GF-D8 (cell line): Measurements from ENCODE around the gene COL25A1.

Source experiments
- DNase-seq: peaks from one replicate; lab custom pipeline; 2025; lab: John Stamatoyannopoulos, UW

Gene COL25A1

DNA sequence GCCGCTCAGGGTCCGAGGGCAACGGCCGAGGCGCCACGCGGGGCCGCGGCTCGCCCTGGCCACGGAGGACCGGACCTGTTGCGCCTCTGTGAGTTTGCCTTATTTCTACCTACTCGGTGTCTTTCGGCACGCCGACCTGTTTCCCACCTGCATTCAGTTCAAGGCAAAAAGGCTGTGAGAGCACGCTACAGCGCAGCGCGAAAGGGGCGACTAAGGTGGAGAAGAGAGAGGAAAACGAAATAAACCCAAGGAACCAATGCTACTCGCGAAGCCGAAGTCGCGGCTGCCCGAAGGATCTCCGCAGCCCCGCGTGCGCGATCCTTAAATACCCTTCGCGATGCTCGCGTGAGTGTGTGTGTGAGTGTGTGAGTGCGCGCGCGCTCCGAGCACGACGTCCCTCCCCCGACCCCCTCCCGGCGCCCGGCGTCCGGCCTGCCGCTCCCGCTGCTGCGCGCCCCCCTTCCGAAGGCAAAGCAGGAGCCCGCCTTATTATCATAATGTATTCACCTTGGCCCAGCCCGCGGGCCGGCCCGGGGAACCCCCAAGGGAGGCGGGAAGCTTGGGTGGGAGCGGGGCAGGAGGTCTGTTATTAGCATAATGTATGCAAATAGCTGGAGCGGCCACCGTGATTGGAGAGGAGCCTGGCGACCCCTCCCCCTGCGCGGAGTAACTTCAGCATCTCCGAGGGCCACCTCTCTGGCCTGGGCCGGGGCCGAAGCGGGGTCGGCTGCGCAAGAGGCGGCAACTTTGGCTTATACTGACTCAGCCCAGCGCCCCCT, at the start of gene COL25A1:
Gene COL25A1, minus strand, starts transcription at position 298 of the 779 bp plus-strand sequence.
- DNase-seq = no peak

DNA sequence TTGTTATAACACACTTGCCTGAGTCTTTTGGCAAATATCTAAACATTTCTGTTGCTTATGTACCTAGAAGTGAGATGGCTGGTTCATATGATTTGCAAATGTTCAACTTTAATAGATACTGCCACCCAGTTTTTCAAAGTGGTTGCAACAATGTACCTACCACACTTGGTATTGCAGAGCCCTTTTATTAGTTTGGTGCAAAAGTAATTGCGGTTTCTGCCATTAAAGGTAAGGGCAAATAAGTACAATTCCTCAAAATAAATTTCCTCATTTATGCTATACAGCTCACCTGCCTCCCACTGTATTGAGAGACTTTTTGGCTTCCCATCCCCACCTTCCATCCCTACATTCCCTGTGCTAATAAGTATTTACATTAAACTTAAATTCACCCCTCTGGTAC, 47.7 kb upstream of the COL25A1 start:
- no peak for DNase-seq

DNA sequence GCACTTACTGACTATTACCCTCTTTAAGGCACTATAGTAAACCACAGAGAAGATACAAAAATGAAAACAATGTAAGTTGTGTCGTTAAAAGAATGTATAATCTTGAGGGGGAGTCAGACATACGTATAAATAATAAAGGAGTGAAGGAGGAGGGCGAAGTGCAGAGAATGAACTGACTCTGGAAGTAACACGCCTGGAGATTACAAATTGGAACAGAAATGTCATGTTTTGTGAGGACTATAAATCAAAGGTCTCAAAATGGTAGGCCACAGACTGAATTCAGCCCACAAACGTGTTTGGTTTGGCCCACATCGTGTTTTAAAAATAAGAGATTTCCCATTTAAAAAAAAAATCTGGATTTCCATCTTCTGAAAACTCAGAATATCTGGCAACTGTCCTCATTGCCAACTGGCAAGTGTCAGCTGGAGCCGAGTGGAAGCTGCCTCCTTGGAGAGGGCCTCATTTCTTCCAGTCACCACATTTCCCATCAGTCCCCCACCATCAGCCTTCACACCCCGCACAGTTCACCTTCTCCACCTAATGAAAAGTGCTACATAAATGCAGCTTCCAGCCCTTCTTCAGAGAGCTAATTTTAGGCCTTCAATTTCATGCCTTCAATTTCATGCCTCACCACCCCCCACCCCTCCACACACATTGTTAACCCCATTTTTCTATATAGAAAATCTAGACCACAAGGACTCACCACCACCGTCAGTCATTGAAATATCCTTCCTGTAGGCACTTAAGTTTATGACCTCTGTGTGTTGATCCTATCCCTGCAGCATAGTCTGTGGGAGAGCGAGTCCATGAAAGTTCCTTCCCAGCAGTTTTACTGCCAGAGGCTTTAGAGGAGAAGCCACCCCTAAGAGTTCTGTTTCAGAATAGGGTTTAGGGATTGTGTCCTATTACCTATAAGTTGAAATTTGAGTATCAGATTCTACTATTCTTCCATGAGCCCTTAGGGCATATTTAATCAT, 32.0 kb upstream of the COL25A1 start:
- no peak for DNase-seq

DNA sequence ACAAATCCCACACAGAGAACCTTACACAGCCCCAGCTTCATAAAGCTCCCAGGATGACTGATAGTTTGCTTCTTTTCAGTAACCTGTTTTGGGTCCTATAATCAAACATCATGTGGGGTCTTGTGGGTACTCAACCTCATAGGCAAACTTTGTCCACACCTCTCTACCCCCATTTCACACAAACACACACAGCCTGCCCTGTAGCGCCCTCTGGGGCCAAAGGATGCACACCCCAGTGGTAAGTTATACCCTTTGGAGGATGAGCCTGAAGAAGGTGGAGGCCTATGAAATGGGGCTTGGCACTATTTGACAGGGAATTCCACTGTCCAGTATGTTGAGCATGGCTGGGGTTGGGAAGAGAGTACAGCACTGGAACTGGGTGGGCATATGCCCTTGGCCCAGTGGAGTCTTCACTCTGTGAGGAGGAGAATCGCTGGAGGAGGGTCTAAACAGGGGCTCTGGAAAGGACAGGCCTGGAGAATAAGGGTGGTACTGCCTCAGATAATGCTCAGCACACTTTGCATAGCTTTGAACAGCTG, 30.5 kb upstream of the COL25A1 start:
- no peak for DNase-seq

DNA sequence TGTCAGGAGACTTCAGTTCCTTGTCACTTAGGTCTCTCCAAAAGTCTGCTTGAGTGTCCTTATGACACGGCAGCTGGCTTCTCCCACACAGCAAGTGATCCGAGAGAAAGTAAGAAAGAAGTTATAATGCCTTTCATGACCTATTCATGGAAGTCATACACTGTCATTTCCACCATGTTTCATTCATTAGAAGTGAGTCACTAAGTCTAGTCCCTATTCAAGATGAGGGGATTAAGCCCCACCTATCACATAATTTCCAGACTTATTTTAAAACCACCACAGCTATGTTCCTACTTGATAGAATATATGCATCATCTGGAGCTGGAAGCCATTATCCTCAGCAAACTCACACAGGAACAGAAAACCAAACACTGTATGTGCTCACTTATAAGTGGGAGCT, 25.2 kb upstream of the COL25A1 start:
- DNase-seq = no peak

DNA sequence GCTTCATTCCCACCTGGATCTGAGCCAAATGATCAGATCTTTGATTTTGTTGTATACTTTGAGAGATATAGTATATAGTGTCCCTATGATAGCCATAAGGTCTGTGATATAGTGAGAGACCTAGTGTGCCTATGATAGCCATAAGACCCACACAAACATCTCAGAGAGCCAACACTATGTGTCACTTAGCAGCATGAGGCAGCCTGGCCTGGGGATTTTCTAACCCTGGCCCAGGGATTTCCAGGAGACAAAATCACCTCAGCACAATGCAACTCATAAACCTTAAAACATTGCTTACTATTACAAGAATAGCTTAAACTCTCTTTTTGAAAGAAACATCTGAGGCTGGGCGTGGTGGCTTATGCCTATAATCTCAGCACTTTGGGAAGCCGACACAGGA, 23.2 kb upstream of the COL25A1 start:
- DNase-seq = no peak

DNA sequence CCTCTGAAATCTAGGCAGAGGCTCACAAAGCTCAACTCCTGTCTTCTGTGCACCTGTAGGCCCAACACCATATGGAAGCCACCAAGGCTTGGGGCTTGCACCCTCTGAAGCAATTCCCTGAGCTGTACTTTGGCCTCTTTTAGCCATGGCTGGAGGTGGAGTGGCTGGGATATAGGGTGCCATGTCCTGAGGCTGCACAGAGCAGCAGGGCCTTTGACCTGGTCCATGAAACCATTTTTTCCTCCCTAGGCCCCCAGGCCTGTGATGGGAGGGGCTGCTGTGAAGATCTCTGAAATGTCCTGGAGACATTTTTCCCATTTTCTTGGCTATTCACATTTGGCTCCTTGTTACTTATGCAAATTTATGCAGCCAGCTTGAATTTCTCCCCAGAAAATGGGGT, 20.9 kb upstream of the COL25A1 start:
- no peak for DNase-seq

DNA sequence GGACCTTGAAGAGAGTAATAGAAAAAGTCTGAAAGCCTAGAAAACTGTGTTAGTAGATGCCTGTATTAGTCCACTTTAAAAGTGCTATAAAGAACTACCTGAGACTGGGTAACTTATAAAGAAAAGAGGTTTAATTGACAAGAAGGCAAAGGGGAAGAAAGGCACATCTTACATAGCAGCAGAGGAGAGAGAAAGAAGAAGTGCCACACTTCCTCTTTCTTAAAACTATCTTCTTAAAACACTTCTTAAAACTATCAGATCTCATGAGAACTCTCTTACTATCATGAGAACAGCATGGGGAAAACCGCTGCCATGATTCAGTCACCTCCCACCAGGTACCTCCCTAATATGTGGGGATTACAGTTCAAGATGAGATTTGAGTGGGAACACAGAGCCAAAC, 18.8 kb upstream of the COL25A1 start:
- peak; percentile 5 for DNase-seq

DNA sequence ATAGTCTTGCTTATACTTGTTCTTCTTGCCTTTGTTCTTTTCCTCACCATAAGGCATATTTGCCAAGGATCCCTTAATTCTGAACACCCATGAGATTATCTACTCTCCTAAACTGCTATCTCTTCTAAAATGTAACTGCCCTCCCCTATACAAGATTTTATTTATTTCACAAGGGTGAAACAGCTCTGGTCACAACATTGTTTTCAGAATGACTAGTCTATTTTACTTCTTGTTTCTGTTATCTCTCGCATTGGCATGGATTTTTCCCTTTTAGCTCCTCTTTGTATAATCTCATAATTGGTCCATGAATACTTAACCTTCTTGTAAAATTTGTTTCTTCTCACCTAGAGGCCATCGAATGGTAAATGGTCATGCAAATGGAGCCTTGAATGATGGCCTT, 17.2 kb upstream of the COL25A1 start:
- no peak for DNase-seq

DNA sequence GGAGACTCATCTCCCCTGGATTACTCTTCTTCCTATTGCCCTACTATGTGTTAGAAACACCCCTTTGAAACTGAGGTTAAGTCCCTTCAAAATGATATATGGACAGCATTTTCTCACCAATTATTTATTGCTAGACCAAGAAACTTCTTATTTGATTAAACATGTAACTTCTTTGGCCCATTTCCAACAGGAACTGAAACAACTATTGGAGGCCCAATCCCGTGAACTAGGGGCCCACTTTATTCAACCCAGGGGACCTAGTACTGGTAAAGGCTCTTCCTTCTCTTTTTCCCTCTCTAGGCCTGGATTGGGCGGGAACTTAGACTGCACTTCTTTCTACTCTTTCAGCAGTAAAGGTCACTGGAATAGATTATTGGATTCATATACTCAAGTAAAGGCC, 16.7 kb upstream of the COL25A1 start:
- no peak for DNase-seq

DNA sequence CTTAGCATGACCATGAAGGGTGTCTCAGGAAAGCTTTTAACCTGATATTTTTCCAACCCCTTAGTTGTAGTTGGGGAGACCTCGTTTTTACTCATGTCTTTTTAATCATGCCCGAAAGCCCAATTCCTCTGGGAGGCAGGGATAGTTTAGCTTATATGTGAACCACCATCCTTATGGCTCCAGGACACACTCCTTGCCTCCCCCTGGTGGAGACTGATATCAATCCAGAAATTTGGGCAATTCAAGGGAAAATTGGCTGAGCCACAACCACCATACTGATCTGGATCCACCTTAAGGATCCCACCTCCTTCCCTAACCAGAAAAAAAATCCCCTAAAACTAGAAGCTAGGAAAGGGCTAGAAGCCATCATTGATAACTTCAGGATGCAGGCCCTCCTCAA, 13.4 kb upstream of the COL25A1 start:
- no peak for DNase-seq

DNA sequence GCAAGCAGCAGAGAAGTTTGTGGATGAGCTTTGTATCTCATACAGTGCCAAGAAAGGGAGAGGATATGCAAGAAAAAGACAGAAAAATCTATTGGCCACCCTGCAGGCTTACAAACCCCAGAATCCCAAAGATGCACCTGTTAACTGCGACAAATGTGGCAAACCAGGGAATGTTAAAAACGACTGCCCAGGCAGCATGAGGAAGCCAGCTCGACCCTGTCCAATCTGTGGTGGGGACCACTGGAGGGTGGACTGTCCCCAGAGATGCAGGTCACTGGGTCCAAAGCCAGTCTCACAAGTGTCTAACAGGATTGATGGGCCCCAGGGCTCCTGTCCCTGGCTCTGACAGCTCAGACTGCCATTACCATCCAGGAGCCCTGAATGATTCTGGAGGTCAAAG, 12.9 kb upstream of the COL25A1 start:
- no peak for DNase-seq

DNA sequence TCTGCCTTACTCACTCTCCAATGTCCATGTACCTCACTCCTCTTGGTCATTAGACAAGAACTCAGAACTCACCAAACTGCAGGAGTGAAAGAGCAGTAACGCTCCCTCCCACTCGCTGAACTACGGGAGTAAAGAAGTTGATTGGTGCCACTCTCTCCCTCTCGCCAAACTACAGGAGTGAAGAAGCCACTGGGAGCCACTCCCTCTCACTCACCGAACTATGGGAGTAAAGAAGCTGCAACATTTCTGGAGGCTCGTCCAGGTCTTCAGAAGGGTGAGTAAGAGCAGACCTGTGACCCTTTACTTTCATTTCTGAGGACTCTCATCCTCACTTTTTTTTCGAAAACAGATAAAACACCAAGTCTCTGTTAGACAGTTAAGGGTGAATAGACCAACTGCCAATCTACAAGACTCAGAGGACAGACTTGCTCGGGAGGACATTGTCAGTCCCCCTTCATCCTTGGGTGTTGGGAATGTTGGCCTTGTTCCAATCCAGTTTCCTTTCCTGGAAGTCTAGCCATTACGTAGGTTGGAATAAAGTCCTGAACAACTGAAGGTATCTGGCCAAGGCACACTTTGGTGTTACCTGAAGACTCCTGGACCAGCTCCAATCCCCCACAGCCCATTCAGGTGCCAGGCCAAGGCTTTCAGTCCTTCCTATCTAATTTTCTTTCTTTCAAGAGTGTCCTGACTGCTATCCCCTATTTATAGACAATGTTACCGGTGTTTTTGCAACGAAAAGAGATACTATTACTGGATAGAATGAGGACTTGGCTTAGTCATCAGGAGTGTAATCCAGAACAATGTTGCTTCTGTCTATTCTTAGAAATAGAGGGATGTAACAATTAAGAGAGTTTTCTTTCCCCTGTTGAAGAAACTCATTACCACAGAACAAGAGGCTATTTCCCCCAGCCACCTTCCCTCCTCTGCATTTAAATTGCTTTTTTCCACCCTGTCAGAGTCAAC, 11.0 kb upstream of the COL25A1 start:
- no peak for DNase-seq

DNA sequence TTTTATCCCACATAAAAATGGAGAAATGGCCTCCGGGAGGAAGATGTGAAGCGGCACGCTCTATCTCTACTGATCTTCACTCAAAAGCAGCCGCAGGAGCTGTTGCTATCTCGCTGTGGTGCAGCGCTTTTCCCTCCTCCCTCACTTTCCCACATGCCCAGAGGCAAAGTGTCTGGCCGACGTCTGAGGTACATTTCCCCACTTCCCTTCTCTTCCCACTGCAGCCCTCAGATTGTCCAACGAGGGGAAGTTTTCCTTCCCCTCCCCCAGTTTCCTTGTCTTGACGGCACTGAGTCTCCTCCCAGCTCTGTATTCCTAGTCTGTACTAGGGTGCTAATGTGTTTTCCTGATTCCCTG, 660 bp upstream of the COL25A1 start:
- no peak for DNase-seq

DNA sequence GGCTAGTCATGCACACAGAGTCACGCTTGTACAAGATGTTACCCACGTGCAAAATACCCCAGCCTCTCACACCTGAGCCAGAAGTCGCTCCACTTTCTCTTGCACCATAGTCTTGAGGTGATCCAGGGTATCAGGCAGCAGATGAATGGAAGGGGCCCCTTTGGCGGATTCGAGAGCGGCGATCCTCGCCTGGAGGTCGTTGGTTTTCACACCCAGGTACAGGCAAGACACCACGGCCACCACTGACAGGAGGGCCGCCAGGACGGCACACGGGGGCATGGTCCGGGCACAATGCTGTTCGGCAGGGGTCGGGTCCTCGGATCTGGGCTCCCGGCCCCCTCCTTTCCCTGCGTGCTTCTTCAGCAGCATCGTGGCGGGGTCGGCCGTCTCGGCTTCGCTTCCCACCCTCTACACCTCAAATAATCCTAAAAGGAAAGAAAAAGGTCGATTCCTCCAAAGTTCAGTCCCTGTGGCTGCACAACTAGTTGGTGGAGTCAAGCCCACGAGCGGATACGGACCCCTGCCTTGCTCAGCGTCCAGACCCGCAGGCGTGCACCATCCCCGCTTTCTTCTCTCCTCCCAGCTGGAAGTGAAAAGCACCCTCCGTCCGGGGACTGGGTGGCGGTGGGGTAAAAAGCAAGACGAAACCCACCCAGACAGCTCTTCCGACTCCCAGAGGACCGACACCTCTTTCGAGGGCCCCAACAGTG, 652 bp downstream of the COL25A1 start:
- DNase-seq = no peak

DNA sequence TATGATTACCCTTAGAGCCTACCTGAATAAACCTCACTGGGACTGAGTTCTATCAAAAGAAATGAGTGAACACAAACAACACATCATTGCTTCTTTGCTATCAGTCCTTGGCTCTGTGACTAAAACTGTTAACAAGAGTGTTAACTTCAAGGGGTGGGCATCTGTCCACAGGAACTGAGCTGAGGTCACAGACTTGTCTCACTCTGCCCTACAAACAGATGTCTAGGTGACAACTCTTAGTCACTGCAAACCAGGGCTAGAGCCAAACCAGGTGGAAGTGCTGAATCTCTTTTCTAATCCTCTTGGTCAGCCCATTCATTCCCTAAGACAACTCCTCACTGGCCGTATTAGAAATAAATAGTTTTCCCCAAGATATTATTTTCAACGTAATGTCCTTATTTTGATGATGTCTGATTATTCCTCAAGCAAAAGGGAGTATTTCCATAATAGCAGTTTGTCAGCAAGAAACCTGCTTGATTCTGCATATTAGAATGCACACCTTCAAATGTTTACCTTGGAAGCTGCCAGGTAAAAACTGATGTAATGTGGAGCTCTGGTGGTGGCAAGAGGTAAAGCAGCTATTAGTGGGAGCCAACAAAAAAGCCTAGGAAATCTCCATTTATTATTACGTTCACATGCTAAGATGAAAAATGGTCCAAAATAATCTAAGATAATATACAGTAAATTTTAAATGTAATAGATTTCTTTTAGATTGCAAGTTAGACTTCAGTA, 4.0 kb downstream of the COL25A1 start:
- DNase-seq = no peak

DNA sequence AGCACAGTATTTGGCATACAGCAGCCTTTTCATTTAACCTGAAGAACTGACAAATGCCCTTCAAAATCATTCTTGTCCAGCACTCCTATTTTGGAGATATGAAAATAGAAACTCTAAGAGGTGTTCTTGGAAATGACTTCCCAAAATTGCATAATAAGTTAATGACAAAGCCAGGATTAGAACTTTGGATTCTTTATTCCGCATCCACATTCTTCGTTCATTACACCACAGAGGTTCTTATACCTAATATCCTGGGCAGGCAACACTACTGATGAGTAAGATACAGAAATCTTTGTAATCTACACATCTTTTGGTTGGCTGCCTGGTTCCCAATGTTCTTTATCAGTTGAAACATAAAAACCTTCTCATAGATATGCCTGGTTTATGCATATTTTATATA, 5.9 kb downstream of the COL25A1 start:
- no peak for DNase-seq

DNA sequence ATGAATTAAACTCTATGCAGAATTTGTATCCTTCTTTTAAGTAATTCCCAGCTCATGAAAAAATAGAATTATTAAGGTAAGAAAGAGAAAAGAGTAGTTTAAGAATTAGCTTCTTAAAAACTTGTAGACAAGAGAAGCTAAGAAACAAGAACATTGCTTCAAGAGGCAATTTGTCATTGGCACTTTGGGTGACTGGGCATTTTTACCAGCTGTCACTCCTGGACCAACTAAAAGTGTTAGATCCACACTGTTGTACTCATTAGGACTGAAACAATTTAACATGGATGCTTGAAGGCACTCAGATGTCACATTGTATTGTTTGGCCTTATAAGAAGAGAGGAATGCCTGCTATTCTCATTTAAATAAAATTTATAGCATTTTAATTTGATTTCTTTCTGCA, 7.4 kb downstream of the COL25A1 start:
- no peak for DNase-seq

DNA sequence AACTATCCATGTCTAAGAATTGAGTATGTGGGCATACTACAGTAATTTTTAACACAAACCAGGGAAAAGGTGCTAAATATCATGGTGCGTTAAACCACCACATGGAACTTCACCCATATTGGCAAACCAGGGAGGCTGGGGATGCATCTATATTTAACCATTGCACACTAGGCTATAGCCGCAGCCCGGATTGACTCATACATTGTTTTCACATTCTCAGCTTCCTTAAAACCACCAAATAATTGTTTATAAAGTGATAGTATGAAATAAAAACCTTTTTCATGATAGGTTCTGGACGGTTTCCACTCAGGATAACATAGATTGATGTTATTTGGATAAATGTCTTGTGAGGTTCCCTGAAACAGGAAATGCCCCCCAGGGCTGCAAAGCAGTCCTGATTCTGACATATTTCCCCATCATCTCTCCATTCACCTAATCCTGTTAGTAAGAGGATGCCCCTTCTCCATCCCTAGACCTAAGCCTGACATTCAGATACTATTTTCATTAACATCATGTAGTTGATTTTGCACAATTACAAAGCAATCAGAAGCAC, 7.9 kb downstream of the COL25A1 start:
- DNase-seq = no peak

DNA sequence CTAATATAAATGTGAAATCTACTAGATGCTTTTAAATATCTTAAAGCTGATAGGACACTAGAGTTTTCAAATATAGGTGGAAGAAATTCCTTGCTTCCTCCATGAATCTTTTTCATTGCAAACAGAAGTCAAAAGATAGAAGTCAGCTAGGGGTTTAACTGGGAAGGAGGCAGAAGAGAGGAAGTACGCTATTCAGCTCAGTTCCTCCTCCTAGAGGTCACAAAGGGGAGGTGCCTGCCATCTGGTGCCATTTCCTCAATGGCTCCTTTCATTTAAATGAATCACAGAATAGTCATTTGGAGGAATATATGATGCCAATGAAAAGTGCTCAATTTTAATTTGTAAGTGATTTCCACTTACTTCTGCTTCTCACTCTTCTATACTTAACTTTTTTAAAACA, 8.5 kb downstream of the COL25A1 start:
- peak; percentile 18 for DNase-seq
